HG02981 (cell line): ENCODE measurements around the gene SIRT6.
"Not testable (repeated sequence)": the region's sequence is repeated elsewhere in the genome, so short reads cannot be mapped to it uniquely, and the experiment has no call there.

Experiments used
- ATAC-seq: cut with Tn5 transposase; IDR thresholded peaks from one replicate; pipeline ENCODE4 v1.9.1; 2021; ENCODE audit warnings: mild to moderate bottlenecking, moderate library complexity; ENCODE audit not compliant: unreplicated experiment

The SIRT6 gene

DNA sequence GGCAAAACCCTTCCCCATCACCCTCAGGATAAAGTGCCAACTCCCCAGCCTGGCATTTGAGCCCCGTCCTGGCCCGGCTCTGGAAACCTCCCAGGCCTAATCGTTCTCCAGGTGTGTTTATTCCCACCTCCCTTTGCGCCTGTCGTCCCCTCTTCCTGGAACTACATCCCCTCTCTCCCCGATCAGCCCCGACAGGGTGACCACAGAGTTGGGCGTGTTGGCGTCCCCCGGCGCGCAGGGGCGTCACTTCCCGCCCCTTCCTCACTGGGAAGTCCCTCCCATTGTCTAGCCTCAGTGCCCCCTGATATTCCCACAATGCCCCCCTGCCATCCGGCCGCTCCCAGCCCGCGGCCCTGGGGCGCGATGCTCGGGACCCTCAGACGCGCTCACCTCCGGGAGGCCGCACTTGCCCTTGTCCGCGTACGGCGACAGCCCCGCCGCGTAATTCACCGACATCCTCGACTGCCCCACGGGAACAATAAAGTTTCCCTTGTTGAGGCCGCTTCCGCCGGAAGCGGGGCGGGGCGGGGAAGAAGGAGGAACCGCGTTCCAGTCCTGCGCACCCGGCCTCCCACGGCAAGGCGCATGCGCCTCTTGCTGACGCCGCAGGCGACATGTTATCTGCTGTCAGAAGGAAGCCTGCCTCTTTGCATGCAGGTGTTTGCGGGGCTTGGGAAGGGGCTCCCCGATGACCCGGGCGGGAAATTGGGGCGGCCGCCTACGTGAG, at the start of gene SIRT6, which contains the start of gene ANKRD24:
Gene SIRT6, minus strand, starts transcription at position 480 of the 727 bp plus-strand sequence. Its CDS starts 24 bp downstream, at position 456.
Gene ANKRD24, plus strand, starts transcription at position 606 of the 727 bp plus-strand sequence. CDS start 3,737 bp downstream, outside the sequence.
- ATAC-seq = peak; percentile 63

DNA sequence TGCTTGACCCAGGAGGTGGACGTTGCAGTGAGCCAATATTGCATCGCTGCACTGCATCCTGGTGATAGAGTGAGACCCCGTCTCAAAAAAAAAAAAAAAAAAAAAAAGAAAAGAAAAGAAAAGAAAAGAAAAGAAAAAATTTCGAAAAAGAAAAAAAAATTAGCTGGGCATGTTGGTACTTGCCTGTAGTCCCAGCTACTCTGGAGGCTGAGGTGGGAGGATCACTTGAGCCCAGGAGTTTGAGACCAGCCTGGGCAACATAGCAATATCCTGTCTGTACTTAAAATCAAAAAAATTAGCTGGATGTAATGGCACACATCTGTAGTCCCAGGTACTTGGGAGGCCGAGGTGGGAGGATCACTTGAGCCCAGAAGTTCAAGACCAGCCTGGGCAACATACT, 49.8 kb upstream of the SIRT6 start:
- not testable (repeated sequence) for ATAC-seq

DNA sequence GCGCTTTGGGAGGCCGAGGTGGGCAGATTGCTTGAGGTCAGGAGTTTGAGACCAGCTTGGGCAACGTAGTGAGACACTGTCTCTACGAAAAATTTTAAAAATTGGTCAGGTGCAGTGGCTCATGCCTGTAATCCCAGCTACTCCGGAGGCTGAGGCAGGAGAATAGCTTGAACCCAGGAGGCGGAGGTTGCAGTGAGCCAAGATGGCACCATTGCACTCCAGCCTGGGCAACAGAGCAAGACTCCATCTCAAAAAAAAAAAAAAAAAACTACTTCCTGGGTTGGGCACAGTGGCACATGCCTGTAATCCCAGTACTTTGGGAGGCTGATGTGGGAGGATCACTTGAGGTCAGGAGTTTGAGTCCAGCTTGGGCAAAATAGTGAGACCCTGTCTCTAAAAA, 49.2 kb upstream of the SIRT6 start:
- not testable (repeated sequence) for ATAC-seq

DNA sequence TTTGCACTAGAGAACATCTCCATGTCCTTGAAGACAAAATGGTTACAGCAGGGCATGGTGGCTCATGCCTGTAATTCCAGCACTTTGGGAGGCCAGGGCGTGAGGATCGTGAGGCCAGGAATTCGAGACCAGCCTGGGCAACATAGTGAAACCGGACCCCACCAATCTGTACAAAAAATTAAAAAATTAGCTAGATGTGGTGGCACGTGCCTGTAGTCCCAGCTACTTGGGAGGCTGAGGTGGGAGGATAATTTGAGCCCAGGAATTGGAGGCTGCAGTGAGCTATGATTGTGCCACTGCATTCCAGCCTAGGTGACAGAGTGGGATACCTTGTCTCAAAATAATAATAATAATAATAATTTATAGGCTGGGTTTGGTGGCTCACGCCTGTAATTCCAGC, 47.9 kb upstream of the SIRT6 start:
- not testable (repeated sequence) for ATAC-seq

DNA sequence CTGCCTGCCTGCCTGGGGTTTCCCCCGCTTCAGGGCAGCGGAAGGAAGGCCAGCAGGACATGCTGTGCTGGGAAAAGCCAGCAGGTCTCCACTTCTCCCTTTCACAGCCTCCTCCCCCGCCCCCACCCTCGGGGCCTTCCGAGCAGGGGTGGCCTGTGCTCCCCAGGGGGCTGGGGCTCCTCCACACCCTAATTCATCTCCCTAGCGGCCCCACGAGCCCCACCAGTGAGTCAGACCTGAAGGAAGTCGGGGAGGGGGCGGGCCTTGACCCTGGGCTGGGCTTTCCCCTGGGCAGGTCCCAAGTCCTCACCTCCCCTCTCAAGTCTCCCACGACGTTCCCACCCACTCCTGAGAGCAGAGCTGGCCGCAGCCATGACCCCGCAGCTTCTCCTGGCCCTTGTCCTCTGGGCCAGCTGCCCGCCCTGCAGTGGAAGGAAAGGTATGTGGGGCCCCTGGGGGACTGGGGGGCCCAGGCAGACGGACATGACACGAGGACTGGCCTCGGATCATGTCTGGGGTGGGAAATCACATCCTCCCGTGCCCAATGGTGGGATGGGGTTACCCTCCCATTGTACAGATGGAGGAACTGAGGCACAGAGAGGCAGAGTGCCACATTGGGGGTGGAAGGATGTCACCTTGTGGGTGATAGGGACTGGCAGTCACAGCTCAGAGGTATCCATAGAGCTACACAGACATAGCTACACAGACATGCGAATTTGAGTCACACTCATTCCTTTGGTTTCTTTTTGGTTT, 47.0 kb upstream of the SIRT6 start, which contains the start of gene EBI3:
Gene EBI3, plus strand, starts transcription at position 345 of the 753 bp plus-strand sequence. Its CDS starts 28 bp downstream, at position 373.
- ATAC-seq = peak; percentile 54

GRCh38 chr19:4228765-4229178, 46.4 kb upstream of the SIRT6 start:
- no peak for ATAC-seq

- no peak for ATAC-seq
Observed at GRCh38 chr19:4227771-4228170, 45.4 kb upstream of the SIRT6 start.

- no peak for ATAC-seq
Observed at GRCh38 chr19:4225885-4226284, 43.5 kb upstream of the SIRT6 start.

- ATAC-seq = no peak
Observed at GRCh38 chr19:4224470-4224869, 42.1 kb upstream of the SIRT6 start.

DNA sequence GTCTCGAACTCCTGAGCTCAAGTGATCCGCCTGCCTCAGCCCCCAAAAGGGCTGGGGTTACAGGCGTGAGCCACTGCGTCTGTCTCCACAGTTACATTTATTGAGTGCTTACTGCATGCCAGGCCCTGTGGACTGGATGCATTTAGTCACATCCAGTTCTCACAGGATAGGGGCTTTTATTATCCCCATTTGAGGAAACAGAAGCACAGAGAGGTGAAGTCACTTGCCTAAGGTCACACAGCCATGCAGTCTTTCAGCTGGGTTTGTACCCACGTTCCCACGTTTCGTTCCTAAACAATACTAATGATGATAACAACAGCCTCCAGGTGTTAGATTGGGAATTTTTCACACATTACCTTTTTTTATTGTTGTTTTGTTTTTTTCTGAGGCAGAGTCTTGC, 37.8 kb upstream of the SIRT6 start:
- ATAC-seq = no peak

DNA sequence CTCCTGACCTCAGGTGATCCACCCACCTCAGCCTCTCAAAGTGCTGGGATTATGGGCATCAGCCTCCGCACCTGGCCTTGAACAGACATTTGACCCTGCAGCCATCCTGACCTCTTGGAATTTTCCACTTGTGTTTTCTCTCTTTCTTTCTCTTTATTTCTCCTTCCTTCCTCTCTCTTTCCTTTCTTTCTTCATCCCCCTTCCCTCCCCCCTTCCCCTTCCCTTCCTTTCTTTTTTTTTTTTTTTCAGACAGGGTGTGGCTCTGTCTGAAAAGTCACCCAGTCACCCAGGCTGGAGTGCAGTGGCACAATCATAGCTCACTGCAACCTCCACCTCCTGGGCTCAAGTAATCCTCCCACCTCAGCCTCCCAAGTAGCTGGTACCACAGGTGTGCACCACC, 36.2 kb upstream of the SIRT6 start:
- not testable (repeated sequence) for ATAC-seq

DNA sequence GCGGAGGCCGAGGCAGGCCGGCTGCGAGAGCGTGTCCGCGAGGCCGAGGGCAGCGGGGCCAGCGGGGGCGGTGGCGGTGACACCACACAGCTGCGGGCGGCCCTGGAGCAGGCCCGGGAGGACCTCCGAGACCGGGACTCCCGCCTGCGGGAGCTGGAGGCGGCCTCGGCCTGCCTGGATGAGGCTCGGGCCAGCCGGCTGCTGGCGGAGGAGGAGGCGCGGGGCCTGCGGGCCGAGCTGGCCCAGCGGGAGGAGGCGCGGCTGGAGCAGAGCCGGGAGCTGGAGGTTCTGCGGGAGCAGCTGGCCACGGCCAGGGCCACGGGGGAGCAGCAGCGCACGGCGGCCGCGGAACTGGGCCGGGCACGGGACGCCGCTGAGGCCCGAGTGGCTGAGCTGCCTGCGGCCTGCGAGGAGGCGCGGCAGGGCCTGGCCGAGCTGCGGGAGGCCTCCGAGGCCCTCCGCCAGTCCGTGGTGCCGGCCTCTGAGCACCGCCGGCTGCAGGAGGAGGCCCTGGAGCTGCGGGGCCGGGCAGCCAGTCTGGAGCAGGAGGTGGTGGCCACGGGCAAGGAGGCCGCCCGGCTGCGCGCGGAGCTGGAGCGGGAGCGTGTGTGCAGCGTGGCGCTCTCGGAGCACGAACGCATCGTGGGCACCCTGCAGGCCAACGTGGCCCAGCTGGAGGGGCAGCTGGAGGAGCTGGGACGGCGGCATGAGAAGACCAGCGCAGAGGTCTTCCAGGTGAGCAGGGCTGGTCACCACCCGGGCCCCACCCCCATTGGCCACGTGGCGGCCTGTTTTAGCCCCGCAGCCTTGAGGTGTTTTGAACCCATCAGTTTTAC, 35.3 kb upstream of the SIRT6 start:
- ATAC-seq = no peak

DNA sequence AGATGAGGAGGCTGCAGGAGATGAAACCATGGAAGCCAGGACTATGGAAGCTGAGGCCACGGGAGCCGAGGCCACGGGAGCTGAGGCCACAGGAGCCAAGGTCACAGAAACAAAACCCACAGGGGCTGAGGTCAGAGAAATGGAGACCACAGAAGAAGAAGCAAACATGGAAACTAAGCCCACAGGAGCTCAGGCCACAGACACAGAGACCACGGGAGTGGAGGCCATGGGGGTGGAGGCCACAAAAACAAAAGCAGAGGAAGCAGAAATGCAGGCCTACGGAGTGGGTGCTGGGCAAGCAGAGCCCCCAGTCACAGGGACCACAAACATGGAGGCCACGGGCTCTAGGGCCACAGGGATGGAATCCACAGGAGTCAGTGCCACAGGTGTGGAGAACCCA, 34.5 kb upstream of the SIRT6 start:
- no peak for ATAC-seq

DNA sequence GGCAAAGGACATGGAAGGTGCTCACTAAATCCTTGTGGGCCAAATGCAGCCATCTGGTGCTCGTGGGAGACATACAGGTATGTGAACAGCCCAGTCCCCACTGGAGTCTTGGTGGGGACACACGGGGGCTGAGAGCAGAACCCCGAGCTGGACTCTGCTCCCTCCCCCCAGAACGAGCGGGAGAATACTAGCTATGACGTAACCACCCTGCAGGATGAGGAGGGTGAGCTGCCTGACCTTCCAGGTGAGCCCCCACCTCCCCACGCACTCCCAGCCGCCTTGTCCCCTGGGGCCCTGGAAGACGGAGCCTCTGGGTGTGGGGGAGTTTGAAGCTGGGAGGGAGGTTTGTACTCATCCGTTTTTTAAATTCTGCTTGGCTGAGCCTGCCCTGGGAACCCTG, 33.4 kb upstream of the SIRT6 start:
- no peak for ATAC-seq

GRCh38 chr19:4213116-4213515, 30.8 kb upstream of the SIRT6 start:
- ATAC-seq = no peak

- ATAC-seq = no peak
Observed at GRCh38 chr19:4210166-4210731, 27.9 kb upstream of the SIRT6 start.

DNA sequence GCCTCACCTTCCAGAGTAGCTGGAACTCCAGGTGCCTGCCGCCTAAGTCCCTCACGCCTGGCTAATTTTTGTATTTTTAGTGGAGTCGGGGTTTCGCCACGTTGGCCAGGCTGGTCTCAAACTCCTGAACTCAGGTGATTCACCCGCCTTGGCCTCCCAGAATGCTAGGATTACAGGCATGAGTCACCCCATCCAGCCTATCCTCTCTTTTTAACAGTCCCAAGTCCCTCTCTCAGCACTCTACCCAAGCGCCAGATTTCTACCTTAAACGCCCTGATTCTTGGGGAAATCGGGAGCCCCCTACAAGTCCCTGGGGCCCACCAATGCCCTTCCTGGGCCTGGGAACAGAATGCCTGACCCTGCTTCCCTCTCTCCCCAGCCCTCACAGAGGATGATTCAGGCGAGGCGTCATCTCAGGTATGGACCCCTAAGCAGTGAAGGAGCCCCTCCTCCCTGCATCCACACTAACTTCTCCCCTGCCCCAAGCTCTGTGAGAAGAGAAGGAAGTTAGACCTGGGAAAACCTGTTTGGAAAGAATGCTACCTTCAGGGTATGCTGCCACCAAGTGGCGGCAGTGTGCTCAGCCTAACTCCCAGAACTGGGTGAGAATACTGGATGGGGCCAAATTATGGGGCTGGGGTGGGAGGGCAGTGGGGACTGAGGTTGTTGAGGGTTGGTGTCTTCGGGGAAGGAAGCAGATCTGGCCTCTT, 26.2 kb upstream of the SIRT6 start:
- no peak for ATAC-seq

DNA sequence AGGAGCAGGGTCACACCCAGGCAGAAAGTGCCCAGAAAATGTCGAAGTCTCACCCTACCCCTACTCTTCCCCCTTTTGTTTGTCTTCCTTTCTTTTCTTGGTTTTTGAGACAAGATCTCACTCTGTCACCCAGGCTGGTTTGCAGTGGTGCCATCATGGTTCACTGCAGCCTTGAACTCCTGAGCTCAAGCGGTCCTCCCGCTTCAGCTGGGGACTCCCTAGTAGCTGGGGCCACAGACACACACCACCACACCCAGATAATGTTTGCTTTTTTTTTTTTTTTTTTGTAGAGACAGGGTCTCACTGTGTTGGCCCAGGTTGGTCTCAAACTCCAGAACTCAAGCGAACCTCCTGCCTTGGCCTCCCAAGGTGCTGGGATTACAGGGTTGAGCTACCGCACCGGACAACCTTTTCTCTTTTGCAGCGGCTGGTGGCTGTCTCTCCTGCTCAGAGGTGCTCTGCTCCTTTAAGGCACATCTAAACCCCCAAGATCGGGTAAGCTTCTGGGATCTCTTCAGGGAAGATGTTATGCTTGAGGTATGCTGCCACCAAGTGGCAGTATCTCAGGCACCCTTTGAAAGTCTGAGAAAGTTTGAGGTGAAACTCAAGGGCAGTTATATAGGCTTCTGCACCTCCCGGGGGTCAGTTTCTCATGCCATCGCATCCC, 24.6 kb upstream of the SIRT6 start:
- no peak for ATAC-seq

- no peak for ATAC-seq
Observed at GRCh38 chr19:4201798-4202197, 19.4 kb upstream of the SIRT6 start.
